Adrenal gland (tissue), 12 donors: ENCODE measurements around the gene PARVB. TPM values are rescaled to one million over a fixed set of nuclear protein-coding genes. Genes with fewer than 3 reads are reported as not detected.

Experiments
- DNase-seq, 7 donors: peaks; one replicate each; pipeline ENCODE4 v3.0.0-alpha.2; 2019 to 2020
- H3K27ac ChIP-seq, 5 donors: fragments of 200-600 bp; sonication (generic) in 4 of 5; 1 replicate in 3 of 5; 2 replicates in 2 of 5; pipeline versions ENCODE4 v1.5.1 to v1.8.0; 2016 to 2020; ENCODE audit warnings: mild to moderate bottlenecking in 1 of 5
- H3K27me3 ChIP-seq: fragments of 200-600 bp; 2 replicates; pipeline ENCODE4 v1.8.0; 2021
- H3K36me3 ChIP-seq, 2 donors: fragments of 200-600 bp; replicated peaks in 1 of 2; 1 replicate in 1 of 2; 2 replicates in 1 of 2; pipeline versions ENCODE4 v1.5.1 to v1.8.0; 2018 to 2022
- H3K4me1 ChIP-seq, 2 donors: fragments of 200-600 bp; replicated peaks in 1 of 2; 1 replicate in 1 of 2; 2 replicates in 1 of 2; pipeline versions ENCODE4 v1.5.1 to v1.8.0; 2018 to 2021
- H3K4me3 ChIP-seq, 4 donors: fragments of 200-600 bp; sonication (generic) in 3 of 4; one replicate each; pipeline ENCODE4 v1.5.1; 2016 to 2018
- H3K9me3 ChIP-seq, 3 donors: fragments of 200-600 bp; sonication (generic) in 1 of 3; replicated peaks in 1 of 3; 1 replicate in 2 of 3; 2 replicates in 1 of 3; pipeline versions ENCODE4 v1.5.1 to v1.8.0; 2016 to 2021
- CTCF ChIP-seq, 6 experiments: fragments of 450-650 bp in 4 of 6; fragments of 200-600 bp in 2 of 6; sonication (generic) in 1 of 6; IDR thresholded peaks; 1 replicate in 5 of 6; 2 replicates in 1 of 6; pipeline versions ENCODE4 v1.5.1 to v1.8.0; 2016 to 2021; ENCODE audit warnings: antibody characterized with exemption in 6 of 6, mild to moderate bottlenecking in 2 of 6, moderate library complexity in 1 of 6
- POLR2A ChIP-seq, 2 donors: fragments of 450-650 bp; IDR thresholded peaks; one replicate each; pipeline ENCODE4 v1.6.1; 2017; ENCODE audit warnings: antibody characterized with exemption in 2 of 2, mild to moderate bottlenecking in 2 of 2, moderate library complexity in 1 of 2
- WGBS, 4 donors: extraction: QIAGEN DNeasy Blood & Tissue Kit in 2 of 4; methylation state at CpG; one replicate each; pipeline versions ENCODE4 v1.1.5 to v1.1.7; 2013 to 2017; 5-methylcytosine and 5-hydroxymethylcytosine counted together
- intact Hi-C, 2 donors: fragments of 100-400 bp; cut with DNase I; formaldehyde crosslinking; loops; one replicate each; pipeline versions ENCODE4 v1.14.1 to v1.15.0; 2022 to 2023
- polyA plus RNA-seq, 3 donors: library from polyadenylated mRNA; stranded (reverse); fragments of 200-250 nt in 2 of 3; fragments of 350-450 nt in 1 of 3; fragmentation: Illumina TruSeq in 1 of 3; extraction: RNeasy Lipid Tissue Mini Kit (QIAGEN cat#74804) in 1 of 3; gene quantifications; one replicate each; pipeline ENCODE4 v1.2.3, GENCODE V29; 2013 to 2014
- total RNA-seq, 9 donors: library from RNA; depleted of rRNA in 4 of 9; stranded (reverse); fragments of >200 nt in 4 of 9; fragments of 120-200 nt in 1 of 9; fragmentation: NEBNext Ultra II Directional in 1 of 9; extraction: Animal tissue kit (Norgen Biotek cat#: 25700) in 1 of 9; gene quantifications; one replicate each; pipeline versions ENCODE4 v1.1.0 to v1.2.4, GENCODE V29; 2013 to 2023
- donor health status: healthy with polysubstance abuse.
- donor health status: Bipolar disorder and iron deficiency.
- donor health status: DM: yes; HTN: yes; CAD: no.
- donor health status: DM: no; HTN: no; CAD: no.
- donor health status: DM: no; HTN: no; CAD: no.
- donor health status: DM: yes; HTN: yes; CAD: no.

The PARVB gene
- total and polyA plus RNA-seq, 12 donors: 16.9 to 77.6 (median 45.9) TPM

GRCh38 chr22:44155115-44155514, 131.0 kb downstream of the PARVB start:
- no peak overlapping the region for H3K4me3 ChIP-seq
- no peak for DNase-seq
- H3K9me3 ChIP-seq: no peaks in the 10 kb centered on the region
- no peak overlapping the region for H3K27ac ChIP-seq
- H3K4me1 ChIP-seq: peaks cover 0 to under 1% of the 10 kb centered on the region in 2 donors
- intact Hi-C loops: no loop called here
- H3K27me3 ChIP-seq: no peaks in the 10 kb centered on the region
- TF ChIP-seq POLR2A (IDR thresholded peaks at IDR 0.05) (no peak), CTCF (IDR thresholded peaks at IDR 0.05) (no peak)
- WGBS, 4 donors: 84 to 95% (median 92%) methylated on average over 11 to 14 of the region's 14 CpGs
- H3K36me3 ChIP-seq: no peaks in the 10 kb centered on the region

- H3K27me3 ChIP-seq: no peaks in the 10 kb centered on the region
- no peak for DNase-seq
- H3K4me3 ChIP-seq: no peak overlapping the region
- intact Hi-C loops: no loop called here
- TF ChIP-seq CTCF (IDR thresholded peaks at IDR 0.05) (no peak), POLR2A (IDR thresholded peaks at IDR 0.05) (no peak)
- H3K9me3 ChIP-seq: no peaks in the 10 kb centered on the region
- H3K36me3 ChIP-seq: no peaks in the 10 kb centered on the region
- H3K4me1 ChIP-seq: peaks cover 0 to 7% of the 10 kb centered on the region in 2 donors
- 94 to 96% (median 95%) methylated on average over 13 of the region's 13 CpGs for whole genome bisulfite sequencing, 4 donors
- no peak overlapping the region for H3K27ac ChIP-seq
Measured at GRCh38 chr22:44157916-44158618, 134.0 kb downstream of the PARVB start.

- H3K27me3 ChIP-seq: no peaks in the 10 kb centered on the region
- TF ChIP-seq POLR2A (IDR thresholded peaks at IDR 0.05) (no peak), CTCF (IDR thresholded peaks at IDR 0.05) (no peak)
- DNase-seq: peak in 1 of 7 donors; percentile 17
- no peak overlapping the region for H3K4me3 ChIP-seq
- WGBS, 4 donors: 59 to 76% (median 69%) methylated on average over 8 of the region's 8 CpGs
- H3K27ac ChIP-seq: peak overlapping the region in 1 of 5 donors; percentile 23
- H3K4me1 ChIP-seq: peaks cover 0 to 7% of the 10 kb centered on the region in 2 donors
- H3K9me3 ChIP-seq: no peaks in the 10 kb centered on the region
- H3K36me3 ChIP-seq: no peaks in the 10 kb centered on the region
- intact Hi-C loops: no loop called here
Measured at GRCh38 chr22:44158816-44159215, 134.7 kb downstream of the PARVB start.

- H3K4me1 ChIP-seq: peaks cover 0 to 7% of the 10 kb centered on the region in 2 donors
- no peaks in the 10 kb centered on the region for H3K36me3 ChIP-seq
- intact Hi-C loops: no loop called here
- no peaks in the 10 kb centered on the region for H3K27me3 ChIP-seq
- DNase-seq: peak in 1 of 7 donors; percentile 30
- peak overlapping the region in 1 of 5 donors; percentile 49 for H3K27ac ChIP-seq
- no peaks in the 10 kb centered on the region for H3K9me3 ChIP-seq
- 59 to 77% (median 66%) methylated on average over 7 of the region's 7 CpGs for WGBS, 4 donors
- no peak overlapping the region for H3K4me3 ChIP-seq
- TF ChIP-seq CTCF (IDR thresholded peaks at IDR 0.05) (no peak), POLR2A (IDR thresholded peaks at IDR 0.05) (no peak)
Measured at GRCh38 chr22:44159221-44159620, 135.1 kb downstream of the PARVB start.
